Colonic mucosa (tissue), 4 donors: ENCODE data around the gene RTF2. TPM values are rescaled to one million over a fixed set of nuclear protein-coding genes. Genes with fewer than 3 reads are reported as not detected.

Experiments used
- DNase-seq: peaks from one replicate; pipeline ENCODE4 v3.0.0-alpha.2; 2020
- H3K27ac ChIP-seq: fragments of 200-600 bp; one replicate; pipeline ENCODE4 v1.8.0; 2021
- H3K27me3 ChIP-seq: fragments of 200-600 bp; one replicate; pipeline ENCODE4 v1.8.0; 2021
- H3K36me3 ChIP-seq: fragments of 200-600 bp; one replicate; pipeline ENCODE4 v1.8.0; 2021
- H3K4me1 ChIP-seq: fragments of 200-600 bp; one replicate; pipeline ENCODE4 v1.8.0; 2021; ENCODE audit warnings: mild to moderate bottlenecking
- H3K4me3 ChIP-seq: fragments of 200-600 bp; one replicate; pipeline ENCODE4 v1.8.0; 2021
- H3K9ac ChIP-seq, 2 donors: one replicate each; pipeline ENCODE4 v1.7.0; 2013; ENCODE audit warnings: control low read depth in 2 of 2, low read depth in 2 of 2, low read length in 2 of 2
- H3K9me3 ChIP-seq: fragments of 200-600 bp; one replicate; pipeline ENCODE4 v1.8.0; 2021
- intact Hi-C: fragments of 100-400 bp; cut with DNase I; formaldehyde crosslinking; loops from one replicate; pipeline ENCODE4 v1.14.1; 2022
- total RNA-seq, 2 donors: library from RNA; stranded (reverse); fragmentation: NEBNext Ultra II Directional in 1 of 2; extraction: Animal tissue kit (Norgen Biotek cat#: 25700) in 1 of 2; gene quantifications; one replicate each; pipeline ENCODE4 v1.2.1, GENCODE V29; 2021
- TF ChIP-seq, protein P1 (sequence below): fragments of 200-600 bp; IDR thresholded peaks from one replicate; pipeline ENCODE4 v1.8.0; 2022; ENCODE audit warnings: antibody characterized with exemption, mild to moderate bottlenecking
- donor health status: healthy.
- donor health status: DM: no; HTN: no; CAD: no.
- donor health status: DM: no; HTN: no; CAD: no.

Gene RTF2
- total RNA-seq, 2 donors from 2014 or later: 67.3 to 80.8 TPM

- no peaks in the 10 kb centered on the region for H3K4me1 ChIP-seq
- TF ChIP-seq, protein P1, sequence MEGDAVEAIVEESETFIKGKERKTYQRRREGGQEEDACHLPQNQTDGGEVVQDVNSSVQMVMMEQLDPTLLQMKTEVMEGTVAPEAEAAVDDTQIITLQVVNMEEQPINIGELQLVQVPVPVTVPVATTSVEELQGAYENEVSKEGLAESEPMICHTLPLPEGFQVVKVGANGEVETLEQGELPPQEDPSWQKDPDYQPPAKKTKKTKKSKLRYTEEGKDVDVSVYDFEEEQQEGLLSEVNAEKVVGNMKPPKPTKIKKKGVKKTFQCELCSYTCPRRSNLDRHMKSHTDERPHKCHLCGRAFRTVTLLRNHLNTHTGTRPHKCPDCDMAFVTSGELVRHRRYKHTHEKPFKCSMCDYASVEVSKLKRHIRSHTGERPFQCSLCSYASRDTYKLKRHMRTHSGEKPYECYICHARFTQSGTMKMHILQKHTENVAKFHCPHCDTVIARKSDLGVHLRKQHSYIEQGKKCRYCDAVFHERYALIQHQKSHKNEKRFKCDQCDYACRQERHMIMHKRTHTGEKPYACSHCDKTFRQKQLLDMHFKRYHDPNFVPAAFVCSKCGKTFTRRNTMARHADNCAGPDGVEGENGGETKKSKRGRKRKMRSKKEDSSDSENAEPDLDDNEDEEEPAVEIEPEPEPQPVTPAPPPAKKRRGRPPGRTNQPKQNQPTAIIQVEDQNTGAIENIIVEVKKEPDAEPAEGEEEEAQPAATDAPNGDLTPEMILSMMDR: no peak
- H3K27me3 ChIP-seq: no peaks in the 10 kb centered on the region
- no peaks in the 10 kb centered on the region for H3K36me3 ChIP-seq
- intact Hi-C loops: no loop called here
- no peak overlapping the region for H3K27ac ChIP-seq
- no peak overlapping the region for H3K4me3 ChIP-seq
- DNase-seq: no peak
- no peaks in the 10 kb centered on the region for H3K9me3 ChIP-seq
- H3K9ac ChIP-seq: no peak overlapping the region
Measured at GRCh38 chr20:56431471-56431870, 37.0 kb upstream of the RTF2 start.

- DNase-seq: no peak
- Histone ChIP-seq H3K9me3 (no peaks in the 10 kb centered on the region), H3K4me1 (no peaks in the 10 kb centered on the region), H3K36me3 (no peaks in the 10 kb centered on the region), H3K4me3 (no peak overlapping the region), H3K27ac (no peak overlapping the region), H3K27me3 (no peaks in the 10 kb centered on the region), H3K9ac (no peak overlapping the region)
- TF ChIP-seq, protein P1: no peak
- intact Hi-C loops: no loop called here
Measured at GRCh38 chr20:56433221-56433879, 35.1 kb upstream of the RTF2 start.

- no peaks in the 10 kb centered on the region for H3K4me1 ChIP-seq
- no peaks in the 10 kb centered on the region for H3K9me3 ChIP-seq
- H3K4me3 ChIP-seq: no peak overlapping the region
- H3K9ac ChIP-seq: no peak overlapping the region
- DNase-seq: no peak
- intact Hi-C loops: no loop called here
- TF ChIP-seq, protein P1: no peak
- no peaks in the 10 kb centered on the region for H3K36me3 ChIP-seq
- H3K27me3 ChIP-seq: no peaks in the 10 kb centered on the region
- no peak overlapping the region for H3K27ac ChIP-seq
Measured at GRCh38 chr20:56433880-56434255, 34.6 kb upstream of the RTF2 start.

- no peaks in the 10 kb centered on the region for H3K36me3 ChIP-seq
- intact Hi-C loops: no loop called here
- H3K4me1 ChIP-seq: no peaks in the 10 kb centered on the region
- H3K9me3 ChIP-seq: no peaks in the 10 kb centered on the region
- DNase-seq: no peak
- no peak overlapping the region for H3K4me3 ChIP-seq
- no peak overlapping the region for H3K27ac ChIP-seq
- TF ChIP-seq, protein P1: no peak
- no peaks in the 10 kb centered on the region for H3K27me3 ChIP-seq
- no peak overlapping the region for H3K9ac ChIP-seq
Measured at GRCh38 chr20:56437196-56437960, 31.0 kb upstream of the RTF2 start.

- TF ChIP-seq, protein P1: no peak
- no peaks in the 10 kb centered on the region for H3K4me1 ChIP-seq
- DNase-seq: no peak
- no peaks in the 10 kb centered on the region for H3K27me3 ChIP-seq
- intact Hi-C loops: no loop called here
- no peaks in the 10 kb centered on the region for H3K9me3 ChIP-seq
- H3K9ac ChIP-seq: no peak overlapping the region
- no peak overlapping the region for H3K27ac ChIP-seq
- no peaks in the 10 kb centered on the region for H3K36me3 ChIP-seq
- no peak overlapping the region for H3K4me3 ChIP-seq
Measured at GRCh38 chr20:56438284-56438683, 30.1 kb upstream of the RTF2 start.
